ENCODE data around the gene TRIP11.
"Not testable (repeated sequence)": the region's sequence is repeated elsewhere in the genome, so short reads cannot be mapped to it uniquely, and the experiment has no call there.

TRIP11 gene

GRCh38 chr14:92039719-92040430, at the start of gene TRIP11:
Gene TRIP11, minus strand, starts transcription at chr14:92040059. Its CDS starts 374 bp downstream, at chr14:92039685.
- peak; percentile 94 for DNase-seq (ENCODE audit: low spot score)

GRCh38 chr14:92088494-92088893, 48.6 kb upstream of the TRIP11 start:
- DNase-seq (ENCODE audit: low spot score), result no peak

GRCh38 chr14:92074555-92074954, 34.7 kb upstream of the TRIP11 start:
- no peak for DNase-seq (ENCODE audit: low spot score)

GRCh38 chr14:92058006-92058917, 18.4 kb upstream of the TRIP11 start:
- no peak for DNase-seq (ENCODE audit: low spot score)

- DNase-seq (ENCODE audit: low spot score), result no peak
Observed at GRCh38 chr14:92049781-92050180, 9.9 kb upstream of the TRIP11 start.

GRCh38 chr14:92049221-92049620, 9.4 kb upstream of the TRIP11 start:
- DNase-seq (ENCODE audit: low spot score), result not testable (repeated sequence)

- not testable (repeated sequence) for DNase-seq (ENCODE audit: low spot score)
Observed at GRCh38 chr14:92045904-92046303, 6.0 kb upstream of the TRIP11 start.

GRCh38 chr14:92041766-92042165, 1.9 kb upstream of the TRIP11 start:
- not testable (repeated sequence) for DNase-seq (ENCODE audit: low spot score)

- DNase-seq (ENCODE audit: low spot score), result no peak
Observed at GRCh38 chr14:92041203-92041602, 1.3 kb upstream of the TRIP11 start.

- DNase-seq (ENCODE audit: low spot score), result peak; percentile 58
Observed at GRCh38 chr14:92040431-92041051, 682 bp upstream of the TRIP11 start.

- DNase-seq (ENCODE audit: low spot score), result peak; percentile 82
Observed at GRCh38 chr14:92039063-92039718, 668 bp downstream of the TRIP11 start.

- no peak for DNase-seq (ENCODE audit: low spot score)
Observed at GRCh38 chr14:92037989-92038388, 1.9 kb downstream of the TRIP11 start.

GRCh38 chr14:92035890-92036289, 4.0 kb downstream of the TRIP11 start:
- no peak for DNase-seq (ENCODE audit: low spot score)

- DNase-seq (ENCODE audit: low spot score), result no peak
Observed at GRCh38 chr14:92033906-92034687, 5.8 kb downstream of the TRIP11 start.

- no peak for DNase-seq (ENCODE audit: low spot score)
Observed at GRCh38 chr14:92033433-92033832, 6.4 kb downstream of the TRIP11 start.

GRCh38 chr14:92026548-92027190, 13.2 kb downstream of the TRIP11 start:
- DNase-seq (ENCODE audit: low spot score), result no peak

- no peak for DNase-seq (ENCODE audit: low spot score)
Observed at GRCh38 chr14:92022036-92022435, 17.8 kb downstream of the TRIP11 start.

GRCh38 chr14:92021523-92021922, 18.3 kb downstream of the TRIP11 start:
- DNase-seq (ENCODE audit: low spot score), result no peak

GRCh38 chr14:92014040-92014439, 25.8 kb downstream of the TRIP11 start:
- no peak for DNase-seq (ENCODE audit: low spot score)

GRCh38 chr14:92012121-92012748, 27.6 kb downstream of the TRIP11 start:
- no peak for DNase-seq (ENCODE audit: low spot score)

Data from SW480 (cell line).